H1 (cell line): ENCODE data around the gene SLCO4A1. TPM values are rescaled to one million over a fixed set of nuclear protein-coding genes. Genes with fewer than 3 reads are reported as not detected.

Source experiments
- CHD1 ChIP-seq: IDR thresholded peaks from 2 replicates; pipeline ENCODE4 v1.6.1; 2012; ENCODE audit warnings: low read depth, low read length, improper control_type of control experiment
- CHD7 ChIP-seq: fragments of 300-600 bp; sonication (generic); IDR thresholded peaks from 2 replicates; pipeline ENCODE4 v1.7.1; 2012; ENCODE audit warnings: low read length, moderate library complexity, mild to moderate bottlenecking, inconsistent platforms; ENCODE audit not compliant: insufficient replicate concordance
- NANOG ChIP-seq: IDR thresholded peaks from 2 replicates; pipeline ENCODE4 v1.6.1; 2011; ENCODE audit warnings: low read length, low read depth, mild to moderate bottlenecking, inconsistent platforms; ENCODE audit not compliant: insufficient read depth, poor library complexity, severe bottlenecking
- RBBP5 ChIP-seq: IDR thresholded peaks from 2 replicates; pipeline ENCODE4 v1.7.1; 2012; ENCODE audit warnings: low read depth, mild to moderate bottlenecking, inconsistent platforms, low read length, moderate library complexity, borderline replicate concordance
- USF2 ChIP-seq: IDR thresholded peaks from 2 replicates; pipeline ENCODE4 v1.6.1; 2011; ENCODE audit warnings: low read length, improper control_type of control experiment
- polyA plus RNA-seq, 7 experiments: library from polyadenylated mRNA; depleted of rRNA in 3 of 7; stranded (reverse) in 5 of 7; unstranded in 2 of 7; fragments of >200 nt in 5 of 7; fragments of 200-250 nt in 2 of 7; gene quantifications; 1 replicate in 5 of 7; 2 replicates in 1 of 7; 4 replicates in 1 of 7; pipeline versions ENCODE4 v1.2.1 to v1.2.3, GENCODE V29; 2011 to 2013; ENCODE audit warnings: missing spikeins in 2 of 7, mixed read lengths in 2 of 7
- total RNA-seq: library from RNA; stranded (reverse); fragmentation: NEBNext Ultra II Directional; extraction: Animal tissue kit (Norgen Biotek cat#: 25700); gene quantifications from 2 replicates; pipeline ENCODE4 v1.2.1, GENCODE V29; 2021

The SLCO4A1 gene
- total and polyA plus RNA-seq, 2 of the 8 experiments (the other 6 are each of a cell fraction or from before 2014, with no cell fraction given), result 10.5 to 18.5 TPM

GRCh38 chr20:62608218-62608565 lies 34.1 kb upstream of the SLCO4A1 start (continued):
- TF ChIP-seq CHD7 (no peak), NANOG (no peak), CHD1 (no peak), USF2 (no peak), RBBP5 (no peak)
